CMK (cell line): ENCODE results near the gene EPB41L3.

ENCODE experiments used
- DNase-seq: peaks from one replicate; pipeline ENCODE4 v3.0.0-alpha.2; 2010; ENCODE audit warnings: low read depth

The EPB41L3 gene

GRCh38 chr18:5451871-5452270 lies 91.9 kb downstream of the EPB41L3 start:
- no peak for DNase-seq

GRCh38 chr18:5451150-5451549 lies 92.6 kb downstream of the EPB41L3 start:
- DNase-seq, result no peak

GRCh38 chr18:5449858-5450509 lies 93.8 kb downstream of the EPB41L3 start:
- DNase-seq, result no peak

DNA sequence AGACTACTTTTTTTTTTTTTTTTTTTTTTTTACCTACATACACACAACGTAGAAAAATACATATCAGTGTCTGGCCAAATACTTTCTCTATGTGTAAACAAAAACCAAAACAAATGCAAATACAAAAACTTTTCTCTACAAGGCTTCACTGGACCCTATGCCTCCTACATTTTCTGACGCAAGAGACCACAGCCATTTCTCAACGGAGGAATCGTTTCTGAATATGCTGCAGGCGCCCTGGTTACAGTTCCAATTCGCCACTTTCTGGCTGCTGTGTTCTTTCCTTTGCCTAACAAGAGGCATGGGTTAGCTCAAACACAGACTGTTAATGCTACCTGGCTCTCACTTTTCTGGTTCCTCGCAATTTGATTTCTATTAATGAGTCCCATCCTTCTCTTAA lies 96.4 kb downstream of the EPB41L3 start:
- no peak for DNase-seq

DNA sequence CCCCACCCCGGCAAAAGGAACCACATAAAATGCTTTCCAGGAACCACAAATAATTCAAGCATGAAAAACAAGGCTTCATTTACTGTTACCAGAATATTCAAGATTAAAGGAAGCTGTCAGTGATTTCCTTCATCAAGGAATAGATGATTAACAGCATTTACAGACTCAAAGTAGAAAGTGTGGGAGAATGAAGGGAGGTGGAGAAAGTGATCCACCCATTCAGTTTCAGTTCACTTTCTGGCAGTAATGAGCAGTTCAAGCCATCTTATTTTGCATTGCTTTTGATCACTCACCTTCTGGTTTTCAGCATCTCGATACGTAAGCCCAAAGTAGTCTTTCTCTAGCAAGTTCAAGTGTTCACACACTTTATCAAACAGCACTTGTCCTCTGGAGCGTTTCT lies 99.0 kb downstream of the EPB41L3 start:
- no peak for DNase-seq

DNA sequence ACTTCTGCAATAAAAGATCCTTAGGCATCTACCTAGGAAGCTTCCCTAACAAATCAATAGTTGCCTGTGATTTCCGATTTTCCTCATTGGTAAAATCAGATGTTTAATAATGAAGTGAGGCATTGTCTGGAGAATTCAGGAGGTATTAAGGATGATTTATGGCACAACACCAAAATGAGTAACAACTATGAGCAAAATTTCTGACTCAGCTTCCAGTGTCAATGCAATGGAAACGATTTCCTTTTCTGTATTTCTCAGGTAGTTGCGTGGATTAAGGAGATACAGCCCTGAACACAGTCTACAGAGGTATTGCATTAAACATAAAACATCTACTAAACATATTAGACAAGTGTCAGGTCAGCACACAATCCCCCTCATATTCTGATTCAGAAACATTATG lies 99.5 kb downstream of the EPB41L3 start:
- DNase-seq, result no peak

DNA sequence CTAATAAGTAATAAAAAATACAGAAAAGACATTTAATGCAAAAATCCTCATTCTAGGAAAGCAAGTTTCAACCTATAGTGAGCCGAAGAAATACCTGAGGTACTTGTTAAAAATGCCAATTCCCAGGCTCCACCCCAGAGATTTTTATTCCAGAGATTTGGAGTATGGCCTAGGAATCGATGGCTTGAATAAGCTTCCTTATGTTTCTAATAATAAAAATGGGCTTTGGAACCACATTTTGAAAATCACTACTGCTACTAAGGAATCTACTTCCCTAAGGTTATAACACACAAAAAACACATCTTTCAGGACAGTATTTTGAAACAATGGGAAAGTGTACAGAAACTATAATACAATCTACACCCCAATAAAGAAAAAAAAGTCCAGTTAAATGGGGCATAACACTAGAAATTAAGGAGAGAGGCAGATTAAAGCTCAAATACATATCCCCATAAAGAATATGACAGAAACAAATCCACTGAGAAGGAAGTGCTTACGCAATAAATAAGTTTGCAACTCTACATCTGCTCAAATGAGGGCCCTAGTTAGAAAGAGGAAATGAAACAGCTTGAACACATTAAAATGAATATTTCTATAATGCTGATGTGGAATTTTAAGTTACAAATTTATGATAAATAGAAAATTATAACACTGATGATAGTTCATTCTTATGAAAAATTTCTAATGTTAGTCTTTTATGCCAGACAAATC lies 103.7 kb downstream of the EPB41L3 start:
- DNase-seq, result no peak

DNA sequence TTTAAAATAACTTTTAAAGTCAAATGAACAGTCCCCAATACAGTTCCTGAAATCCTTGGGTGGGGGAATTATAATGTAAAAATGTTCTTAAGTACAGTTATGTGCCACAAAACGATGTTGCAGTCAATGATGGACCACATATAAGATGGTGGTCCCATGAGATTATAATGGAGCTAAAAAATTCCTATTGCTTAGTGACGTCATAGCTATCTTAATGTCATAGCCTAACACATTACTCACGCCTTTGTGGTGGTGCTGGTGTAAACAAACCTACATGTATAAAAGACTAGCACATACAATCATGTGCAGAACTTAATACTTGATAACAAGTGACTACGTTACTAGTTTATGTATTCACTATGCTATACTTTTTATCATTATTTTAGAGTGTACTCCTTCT lies 109.4 kb downstream of the EPB41L3 start:
- DNase-seq, result no peak

- no peak for DNase-seq
Measured at GRCh38 chr18:5431836-5432575, 111.8 kb downstream of the EPB41L3 start.

- no peak for DNase-seq
Measured at GRCh38 chr18:5430131-5430530, 113.7 kb downstream of the EPB41L3 start.

DNA sequence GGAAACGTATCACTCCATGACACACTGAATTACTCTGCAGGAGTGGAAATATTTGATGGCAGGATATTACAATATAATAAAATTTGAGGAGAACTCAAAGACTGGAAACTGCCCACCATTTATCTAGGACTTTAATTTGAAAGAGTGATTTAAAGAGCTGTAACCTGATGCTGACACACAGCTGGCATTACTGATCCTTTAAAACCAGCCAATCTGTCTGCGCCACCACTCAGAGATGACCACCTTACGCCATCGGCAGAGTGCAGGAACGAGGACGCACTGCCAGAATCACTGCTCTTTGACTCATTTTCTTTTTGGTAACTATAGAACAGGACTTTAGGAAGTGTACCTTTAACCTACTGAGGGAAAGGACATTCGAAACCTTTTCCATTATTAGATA lies 114.1 kb downstream of the EPB41L3 start:
- no peak for DNase-seq

DNA sequence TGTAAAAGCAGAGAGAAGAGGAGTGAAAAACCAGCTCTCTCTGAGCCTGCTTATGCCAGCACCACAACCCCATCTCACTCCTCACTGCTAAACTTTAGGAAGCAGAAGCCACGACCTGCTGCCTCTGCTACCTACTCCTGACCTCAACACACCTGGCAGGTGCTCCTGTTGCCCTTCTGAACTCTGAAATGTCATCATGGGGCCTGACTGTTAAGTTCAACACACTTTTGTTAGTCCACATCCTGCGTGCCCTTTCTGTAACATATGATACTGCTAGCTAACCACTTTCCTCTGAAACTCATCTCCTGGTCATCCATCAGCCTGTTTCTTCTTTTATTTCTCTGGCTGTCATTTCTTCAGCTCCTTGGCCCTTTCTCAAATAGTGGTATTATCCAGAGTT lies 118.1 kb downstream of the EPB41L3 start:
- no peak for DNase-seq

DNA sequence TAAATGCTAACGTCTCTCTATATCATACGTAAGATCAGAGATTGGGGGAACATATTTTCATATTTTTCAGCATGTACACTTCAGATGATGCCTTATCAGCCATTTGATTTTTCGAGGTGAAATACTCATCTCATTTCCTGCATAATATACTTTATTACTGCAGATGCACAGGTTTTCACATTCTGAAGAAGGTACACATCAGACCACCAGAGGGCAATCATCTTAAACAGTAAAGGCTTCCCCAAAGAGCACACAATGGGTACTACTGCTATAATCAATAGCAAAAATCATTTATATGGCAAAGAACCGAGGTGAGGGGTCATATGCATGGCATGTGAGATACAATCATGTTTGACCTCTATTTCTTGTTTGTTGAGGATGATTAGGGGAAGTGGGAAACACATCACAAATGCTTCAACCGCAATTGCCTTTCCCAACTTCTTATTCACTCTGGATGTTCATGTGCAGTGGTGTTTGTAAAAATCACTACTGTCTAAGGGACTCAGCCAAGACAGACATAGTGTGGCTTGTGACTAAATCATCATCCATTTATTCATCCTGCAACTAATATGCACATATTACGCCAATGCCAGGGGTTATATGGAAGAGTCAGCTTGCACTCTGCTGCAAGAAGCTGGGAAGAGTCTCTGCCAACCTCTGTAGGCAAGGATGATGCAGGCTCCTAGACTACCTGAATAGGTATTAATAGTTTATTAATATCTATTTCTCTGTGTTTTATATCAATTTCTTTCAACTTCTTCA lies 118.7 kb downstream of the EPB41L3 start:
- DNase-seq, result no peak

GRCh38 chr18:5422626-5423025 lies 121.2 kb downstream of the EPB41L3 start:
- DNase-seq, result no peak

- no peak for DNase-seq
Measured at GRCh38 chr18:5421981-5422380, 121.8 kb downstream of the EPB41L3 start.

GRCh38 chr18:5420906-5421305 lies 122.9 kb downstream of the EPB41L3 start:
- no peak for DNase-seq

- DNase-seq, result no peak
Measured at GRCh38 chr18:5419601-5420000, 124.2 kb downstream of the EPB41L3 start.

- DNase-seq, result no peak
Measured at GRCh38 chr18:5419030-5419429, 124.8 kb downstream of the EPB41L3 start.

GRCh38 chr18:5417342-5417741 lies 126.5 kb downstream of the EPB41L3 start:
- DNase-seq, result no peak

GRCh38 chr18:5416112-5416511 lies 127.7 kb downstream of the EPB41L3 start:
- DNase-seq, result no peak

- no peak for DNase-seq
Measured at GRCh38 chr18:5415665-5416064, 128.1 kb downstream of the EPB41L3 start.

GRCh38 chr18:5415031-5415430 lies 128.8 kb downstream of the EPB41L3 start:
- no peak for DNase-seq

GRCh38 chr18:5414546-5414945 lies 129.3 kb downstream of the EPB41L3 start:
- DNase-seq, result no peak
